ACC112 (cell line): ENCODE results near the gene GPN2.
A peak's percentile ranks its signal among the peaks of the same experiment; 100 is the strongest.

Source experiments
- H2AFZ ChIP-seq: fragments of 200-600 bp; sonication (generic); one replicate; pipeline ENCODE4 v1.6.0; 2017; ENCODE audit warnings: antibody characterized with exemption, low read length; ENCODE audit not compliant: unreplicated experiment
- H3K27ac ChIP-seq: fragments of 200-600 bp; sonication (generic); 2 replicates; pipeline ENCODE4 v1.5.1; 2014; ENCODE audit warnings: low read depth, mild to moderate bottlenecking, antibody characterized with exemption, low read length, moderate library complexity
- H3K27me3 ChIP-seq: fragments of 200-600 bp; sonication (generic); 2 replicates; pipeline ENCODE4 v1.6.1; 2014; ENCODE audit warnings: mild to moderate bottlenecking, antibody characterized with exemption, low read length, moderate library complexity, mixed read lengths; ENCODE audit not compliant: insufficient read depth
- H3K36me3 ChIP-seq: fragments of 200-600 bp; sonication (generic); 2 replicates; pipeline ENCODE4 v1.6.1; 2016; ENCODE audit warnings: mild to moderate bottlenecking, antibody characterized with exemption, low read length, moderate library complexity, mixed read lengths; ENCODE audit not compliant: insufficient read depth
- H3K4me1 ChIP-seq: fragments of 200-600 bp; sonication (generic); one replicate; pipeline ENCODE4 v1.6.1; 2016; ENCODE audit warnings: low read length, mixed read lengths; ENCODE audit not compliant: insufficient read depth, unreplicated experiment, control insufficient read depth
- H3K4me3 ChIP-seq: fragments of 200-600 bp; sonication (generic); 2 replicates; pipeline ENCODE4 v1.5.1; 2014; ENCODE audit warnings: mild to moderate bottlenecking, low read depth, low read length
- H3K79me2 ChIP-seq: fragments of 200-600 bp; sonication (generic); one replicate; pipeline ENCODE4 v1.6.0; 2016; ENCODE audit warnings: low read length; ENCODE audit not compliant: control insufficient read depth, unreplicated experiment, insufficient read depth

Gene GPN2

GRCh38 chr1:26915204-26915842, 25.2 kb upstream of the GPN2 start:
- no peak overlapping the region for H2AFZ ChIP-seq
- no peak overlapping the region for H3K4me3 ChIP-seq
- no peaks in the 10 kb centered on the region for H3K4me1 ChIP-seq

GRCh38 chr1:26913754-26914619, 23.9 kb upstream of the GPN2 start, which contains the start of gene NR0B2:
Gene NR0B2, minus strand, starts transcription at chr1:26913975. Its CDS starts 35 bp downstream, at chr1:26913940.
- Histone ChIP-seq H3K79me2 (no peaks in the 10 kb centered on the region), H3K4me3 (no peak within 1 kb of the TSS), H3K27ac (no peak within 1 kb of the TSS), H3K4me1 (no peaks in the 10 kb centered on the region), H3K27me3 (no peaks in the 10 kb centered on the region), H3K36me3 (no peaks in the 10 kb centered on the region), H2AFZ (no peak within 1 kb of the TSS)

More at GRCh38 chr1:26915204-26915842, 25.2 kb upstream of the GPN2 start:
- H3K36me3 ChIP-seq, result no peaks in the 10 kb centered on the region
- H3K27ac ChIP-seq, result no peak overlapping the region
- no peaks in the 10 kb centered on the region for H3K27me3 ChIP-seq
- H3K79me2 ChIP-seq, result no peaks in the 10 kb centered on the region

GRCh38 chr1:26913389-26913753, 23.3 kb upstream of the GPN2 start:
- H3K27me3 ChIP-seq, result no peaks in the 10 kb centered on the region
- no peaks in the 10 kb centered on the region for H3K4me1 ChIP-seq
- no peaks in the 10 kb centered on the region for H3K79me2 ChIP-seq
- H2AFZ ChIP-seq, result no peak overlapping the region
- H3K36me3 ChIP-seq, result no peaks in the 10 kb centered on the region
- H3K27ac ChIP-seq, result no peak overlapping the region
- no peak overlapping the region for H3K4me3 ChIP-seq

GRCh38 chr1:26912147-26912490, 22.0 kb upstream of the GPN2 start:
- H3K4me3 ChIP-seq, result no peak overlapping the region
- H3K27ac ChIP-seq, result no peak overlapping the region
- H2AFZ ChIP-seq, result no peak overlapping the region
- H3K4me1 ChIP-seq, result peaks cover 9% of the 10 kb centered on the region
- no peaks in the 10 kb centered on the region for H3K27me3 ChIP-seq
- H3K36me3 ChIP-seq, result no peaks in the 10 kb centered on the region
- H3K79me2 ChIP-seq, result no peaks in the 10 kb centered on the region

GRCh38 chr1:26911399-26912146, 21.5 kb upstream of the GPN2 start:
- H3K4me3 ChIP-seq, result no peak overlapping the region
- no peak overlapping the region for H3K27ac ChIP-seq
- no peaks in the 10 kb centered on the region for H3K79me2 ChIP-seq
- H3K4me1 ChIP-seq, result peaks cover 11% of the 10 kb centered on the region
- H3K36me3 ChIP-seq, result no peaks in the 10 kb centered on the region
- H3K27me3 ChIP-seq, result no peaks in the 10 kb centered on the region
- H2AFZ ChIP-seq, result no peak overlapping the region

- Histone ChIP-seq H2AFZ (no peak overlapping the region), H3K4me3 (no peak overlapping the region), H3K79me2 (no peaks in the 10 kb centered on the region), H3K27ac (no peak overlapping the region), H3K27me3 (no peaks in the 10 kb centered on the region), H3K36me3 (no peaks in the 10 kb centered on the region), H3K4me1 (peaks cover 11% of the 10 kb centered on the region)
Measured at GRCh38 chr1:26910343-26911160, 20.5 kb upstream of the GPN2 start.

- Histone ChIP-seq H3K79me2 (no peaks in the 10 kb centered on the region), H3K36me3 (no peaks in the 10 kb centered on the region), H3K4me3 (no peak overlapping the region), H3K4me1 (peaks cover 11% of the 10 kb centered on the region), H2AFZ (no peak overlapping the region), H3K27ac (no peak overlapping the region), H3K27me3 (no peaks in the 10 kb centered on the region)
Measured at GRCh38 chr1:26909951-26910342, 19.9 kb upstream of the GPN2 start.

GRCh38 chr1:26907071-26907917, 17.2 kb upstream of the GPN2 start:
- H3K36me3 ChIP-seq, result no peaks in the 10 kb centered on the region
- peaks cover 11% of the 10 kb centered on the region for H3K4me1 ChIP-seq
- H3K79me2 ChIP-seq, result no peaks in the 10 kb centered on the region
- no peak overlapping the region for H2AFZ ChIP-seq
- peak overlapping the region; percentile 14; the same call in 1 of the 2 replicates for H3K27ac ChIP-seq
- no peaks in the 10 kb centered on the region for H3K27me3 ChIP-seq
- H3K4me3 ChIP-seq, result no peak overlapping the region

DNA sequence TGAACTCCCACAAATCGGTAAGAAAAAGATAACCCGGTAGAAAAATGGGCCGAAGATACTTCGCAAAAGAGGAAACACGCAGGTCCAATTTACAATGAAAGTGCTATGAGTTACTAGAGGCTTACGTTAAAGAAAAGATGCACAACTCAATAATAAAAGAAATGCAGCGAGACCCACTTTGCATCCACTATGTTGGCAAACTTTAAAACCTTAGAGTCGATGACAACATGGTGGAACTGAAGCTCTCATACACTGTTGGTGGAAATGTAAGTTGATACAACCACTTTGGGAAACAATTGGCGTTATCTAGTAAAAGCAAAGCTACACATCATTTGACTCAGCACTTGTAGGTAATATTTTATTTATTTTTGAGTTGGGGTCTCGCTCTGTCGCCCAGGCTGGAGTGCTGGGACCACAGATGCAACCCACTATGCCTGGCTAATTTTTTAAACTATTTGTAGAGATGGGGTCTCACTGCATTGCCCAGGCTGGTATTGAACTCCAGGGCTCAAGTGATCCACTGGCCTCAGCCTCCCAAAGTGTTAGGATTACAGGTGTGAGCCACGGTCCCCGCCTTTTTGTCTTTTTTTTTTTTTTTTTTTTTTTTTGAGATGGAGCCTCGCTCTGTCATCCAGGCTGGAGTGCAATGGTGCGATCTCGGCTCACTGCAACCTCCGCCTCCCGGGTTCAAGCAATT, 10.9 kb upstream of the GPN2 start:
- no peaks in the 10 kb centered on the region for H3K36me3 ChIP-seq
- peak overlapping the region; percentile 99 for H2AFZ ChIP-seq
- peak overlapping the region; percentile 85 for H3K27ac ChIP-seq
- peaks cover 22% of the 10 kb centered on the region for H3K79me2 ChIP-seq
- no peaks in the 10 kb centered on the region for H3K27me3 ChIP-seq
- peak overlapping the region; percentile 98 for H3K4me3 ChIP-seq
- peaks cover 15% of the 10 kb centered on the region for H3K4me1 ChIP-seq
